OCI-LY7 (cell line): Measurements from ENCODE around the gene ASB5. TPM values are rescaled to one million over a fixed set of nuclear protein-coding genes. Genes with fewer than 3 reads are reported as not detected.

Source experiments
- BruUV-seq: library from RNA; stranded (reverse); fragments of 400-500 nt; replicated peaks from 2 replicates; lab custom pipeline; 2021; lab: Mats Ljungman, UMichigan
- CTCF ChIA-PET: fragments of 300-600 bp; sonication (Branson Sonifier 250); formaldehyde crosslinking; loops from one replicate; lab custom pipeline; 2022; ENCODE audit warnings: antibody characterized with exemption; ENCODE audit not compliant: unreplicated experiment; lab: Charles Lee
- POLR2A ChIA-PET: fragments of 300-600 bp; sonication (Branson Sonifier 250); formaldehyde crosslinking; loops from one replicate; lab custom pipeline; 2022; ENCODE audit warnings: antibody characterized with exemption; lab: Charles Lee
- DNase-seq: peaks from one replicate; pipeline ENCODE4 v3.0.0-alpha.2; 2015; ENCODE audit warnings: low spot score
- H2AFZ ChIP-seq: fragments of 200-600 bp; sonication (generic), shearing (Covaris generic); 2 replicates; pipeline ENCODE4 v1.6.1; 2014; ENCODE audit warnings: mild to moderate bottlenecking, antibody characterized with exemption, low read length, moderate library complexity
- H3K27ac ChIP-seq: fragments of 200-600 bp; sonication (generic); 2 replicates; pipeline ENCODE4 v1.5.1; 2014; ENCODE audit warnings: mixed run types, low read depth, mild to moderate bottlenecking, moderate library complexity, low read length, inconsistent platforms; ENCODE audit not compliant: poor library complexity, severe bottlenecking
- H3K36me3 ChIP-seq: fragments of 200-600 bp; sonication (generic); 2 replicates; pipeline ENCODE4 v1.6.1; 2014; ENCODE audit warnings: mild to moderate bottlenecking, antibody characterized with exemption, low read length, moderate library complexity, mixed read lengths; ENCODE audit not compliant: insufficient read depth
- H3K4me1 ChIP-seq: fragments of 200-600 bp; sonication (generic); 2 replicates; pipeline ENCODE4 v1.5.1; 2014; ENCODE audit warnings: mild to moderate bottlenecking, low read length; ENCODE audit not compliant: insufficient read depth, poor library complexity, severe bottlenecking
- H3K4me2 ChIP-seq: fragments of 200-600 bp; sonication (generic); 2 replicates; pipeline ENCODE4 v1.6.1; 2014; ENCODE audit warnings: mild to moderate bottlenecking, low read length
- H3K4me3 ChIP-seq: fragments of 200-600 bp; sonication (generic); 2 replicates; pipeline ENCODE4 v1.5.1; 2014; ENCODE audit warnings: mild to moderate bottlenecking, low read depth, low read length; ENCODE audit not compliant: poor library complexity, severe bottlenecking
- H3K79me2 ChIP-seq: fragments of 200-600 bp; sonication (generic); 2 replicates; pipeline ENCODE4 v1.6.1; 2016; ENCODE audit warnings: low read depth, mild to moderate bottlenecking, low read length, moderate library complexity, mixed read lengths; ENCODE audit not compliant: insufficient read depth
- H3K9me2 ChIP-seq: fragments of 200-600 bp; sonication (generic); 2 replicates; pipeline ENCODE4 v1.6.1; 2016; ENCODE audit warnings: mild to moderate bottlenecking, low read length, mixed read lengths; ENCODE audit not compliant: insufficient read depth
- H3K9me3 ChIP-seq: fragments of 200-600 bp; sonication (generic); 2 replicates; pipeline ENCODE4 v1.6.1; 2014; ENCODE audit warnings: mild to moderate bottlenecking, mixed run types, low read length, mixed read lengths
- H4K20me1 ChIP-seq: fragments of 200-600 bp; sonication (generic); 2 replicates; pipeline ENCODE4 v1.6.1; 2014; ENCODE audit warnings: mild to moderate bottlenecking, antibody characterized with exemption, low read length, moderate library complexity, mixed read lengths; ENCODE audit not compliant: insufficient read depth
- CTCF ChIP-seq: fragments of 200-600 bp; sonication (generic); conservative IDR thresholded peaks from 2 replicates; pipeline ENCODE4 v1.5.1; 2014; ENCODE audit warnings: mild to moderate bottlenecking, antibody characterized with exemption, low read length, moderate library complexity, mixed read lengths
- EZH2phosphoT487 ChIP-seq: fragments of 200-600 bp; sonication (generic); IDR thresholded peaks from 2 replicates; pipeline ENCODE4 v1.6.1; 2018; ENCODE audit warnings: low read depth, borderline replicate concordance, mild to moderate bottlenecking, mixed run types, antibody characterized with exemption, low read length, moderate library complexity, mixed read lengths
- intact Hi-C: fragments of 100-400 bp; cut with micrococcal nuclease; formaldehyde crosslinking; loops from one replicate; pipeline ENCODE4 v1.10.0; 2022; ENCODE audit not compliant: unreplicated experiment
- total RNA-seq, 2 experiments: library from RNA; depleted of rRNA in 1 of 2; stranded (reverse); fragments of >200 nt in 1 of 2; shearing (Covaris generic) in 1 of 2; gene quantifications; 2 replicates each; pipeline ENCODE4 v1.2.3, GENCODE V29; 2014 to 2022

The ASB5 gene
- total RNA-seq, 2 experiments from 2014 or later, result not detected

- TF ChIP-seq EZH2phosphoT487, result no peak
- TF ChIP-seq CTCF, result no peak
- no peaks in the 10 kb centered on the region for H3K9me3 ChIP-seq
- intact Hi-C loops, result no loop called here
- no peaks in the 10 kb centered on the region for H3K9me2 ChIP-seq
- no TSS peak for BruUV-seq
- H3K4me1 ChIP-seq, result peaks cover 4% of the 10 kb centered on the region
- no peak overlapping the region for H3K4me3 ChIP-seq
- no peak overlapping the region for H3K27ac ChIP-seq
- no peak overlapping the region for H2AFZ ChIP-seq
- no peaks in the 10 kb centered on the region for H3K79me2 ChIP-seq
- H4K20me1 ChIP-seq, result no peaks in the 10 kb centered on the region
- no peak for DNase-seq
- H3K36me3 ChIP-seq, result no peaks in the 10 kb centered on the region
- no peak overlapping the region for H3K4me2 ChIP-seq
- ChIA-PET POLR2A (interaction anchor here (2.0 kb wide), 1 partner anchor 11 kb away, joined by 15 read pairs; no protein-coding TSS in a partner anchor), CTCF (no interaction called here)
Measured at GRCh38 chr4:176261018-176261417, 8.0 kb downstream of the ASB5 start.

GRCh38 chr4:176259330-176260090 is 9.5 kb downstream of the ASB5 start:
- no peak for TF ChIP-seq EZH2phosphoT487
- no peak for TF ChIP-seq CTCF
- no peaks in the 10 kb centered on the region for H3K9me2 ChIP-seq
- no peaks in the 10 kb centered on the region for H3K9me3 ChIP-seq
- BruUV-seq, result no TSS peak
- no peaks in the 10 kb centered on the region for H4K20me1 ChIP-seq
- ChIA-PET CTCF (no interaction called here), POLR2A (interaction anchor here (1.0 to 1.6 kb wide), 8 partner anchors 11 to 80 kb away, joined by 3 to 5 read pairs (median 3); no protein-coding TSS in a partner anchor)
- H3K4me1 ChIP-seq, result peaks cover 4% of the 10 kb centered on the region
- DNase-seq, result no peak
- no peaks in the 10 kb centered on the region for H3K36me3 ChIP-seq
- H3K4me2 ChIP-seq, result no peak overlapping the region
- H2AFZ ChIP-seq, result no peak overlapping the region
- intact Hi-C loops, result no loop called here
- no peak overlapping the region for H3K4me3 ChIP-seq
- no peaks in the 10 kb centered on the region for H3K79me2 ChIP-seq
- no peak overlapping the region for H3K27ac ChIP-seq

GRCh38 chr4:176258135-176258534 is 10.9 kb downstream of the ASB5 start:
- intact Hi-C loops, result no loop called here
- no peaks in the 10 kb centered on the region for H4K20me1 ChIP-seq
- H3K79me2 ChIP-seq, result no peaks in the 10 kb centered on the region
- H3K9me2 ChIP-seq, result no peaks in the 10 kb centered on the region
- CTCF ChIA-PET, result no interaction called here
- H3K36me3 ChIP-seq, result no peaks in the 10 kb centered on the region
- no peak overlapping the region for H3K4me3 ChIP-seq
- no peaks in the 10 kb centered on the region for H3K9me3 ChIP-seq
- no peak overlapping the region for H3K27ac ChIP-seq
- POLR2A ChIA-PET, result interaction anchor here (0.7 to 1.6 kb wide), 6 partner anchors 18 to 288 kb away, joined by 3 to 5 read pairs (median 3); no protein-coding TSS in a partner anchor
- no peak for TF ChIP-seq CTCF
- TF ChIP-seq EZH2phosphoT487, result no peak
- H3K4me2 ChIP-seq, result no peak overlapping the region
- DNase-seq, result no peak
- peaks cover 4% of the 10 kb centered on the region for H3K4me1 ChIP-seq
- no TSS peak for BruUV-seq
- H2AFZ ChIP-seq, result no peak overlapping the region
